Ovary (tissue), 3 donors: ENCODE data around the gene ALK.

Experiments used
- CTCF ChIP-seq, 3 donors: fragments of 450-650 bp in 2 of 3; fragments of 200-600 bp in 1 of 3; IDR thresholded peaks; one replicate each; pipeline versions ENCODE4 v1.5.1 to v1.8.0; 2016 to 2022; ENCODE audit warnings: antibody characterized with exemption in 3 of 3, mild to moderate bottlenecking in 1 of 3
- EP300 ChIP-seq: sonication (generic); formaldehyde crosslinking; IDR thresholded peaks from one replicate; pipeline ENCODE4 v1.6.1; 2017; ENCODE audit warnings: antibody characterized with exemption
- POLR2A ChIP-seq: fragments of 450-650 bp; IDR thresholded peaks from one replicate; pipeline ENCODE4 v1.6.1; 2017; ENCODE audit warnings: antibody characterized with exemption, mild to moderate bottlenecking, moderate library complexity
- donor health status: DM: no; HTN: no; CAD: no.

- no peak for TF ChIP-seq CTCF (IDR thresholded peaks at IDR 0.05)
- no peak for TF ChIP-seq EP300
- no peak for TF ChIP-seq POLR2A
Measured at GRCh38 chr2:29334706-29335105, 586.7 kb downstream of the ALK start.
